ENCODE results near the gene CNTNAP2. TPM values are rescaled to one million over a fixed set of nuclear protein-coding genes. Genes with fewer than 3 reads are reported as not detected.

The CNTNAP2 gene
- total and polyA plus RNA-seq, 8 donors, result 0.94 to 42.5 (median 38.6) TPM

- TF ChIP-seq, protein P1, sequence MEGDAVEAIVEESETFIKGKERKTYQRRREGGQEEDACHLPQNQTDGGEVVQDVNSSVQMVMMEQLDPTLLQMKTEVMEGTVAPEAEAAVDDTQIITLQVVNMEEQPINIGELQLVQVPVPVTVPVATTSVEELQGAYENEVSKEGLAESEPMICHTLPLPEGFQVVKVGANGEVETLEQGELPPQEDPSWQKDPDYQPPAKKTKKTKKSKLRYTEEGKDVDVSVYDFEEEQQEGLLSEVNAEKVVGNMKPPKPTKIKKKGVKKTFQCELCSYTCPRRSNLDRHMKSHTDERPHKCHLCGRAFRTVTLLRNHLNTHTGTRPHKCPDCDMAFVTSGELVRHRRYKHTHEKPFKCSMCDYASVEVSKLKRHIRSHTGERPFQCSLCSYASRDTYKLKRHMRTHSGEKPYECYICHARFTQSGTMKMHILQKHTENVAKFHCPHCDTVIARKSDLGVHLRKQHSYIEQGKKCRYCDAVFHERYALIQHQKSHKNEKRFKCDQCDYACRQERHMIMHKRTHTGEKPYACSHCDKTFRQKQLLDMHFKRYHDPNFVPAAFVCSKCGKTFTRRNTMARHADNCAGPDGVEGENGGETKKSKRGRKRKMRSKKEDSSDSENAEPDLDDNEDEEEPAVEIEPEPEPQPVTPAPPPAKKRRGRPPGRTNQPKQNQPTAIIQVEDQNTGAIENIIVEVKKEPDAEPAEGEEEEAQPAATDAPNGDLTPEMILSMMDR (IDR thresholded peaks at IDR 0.05), result no peak
- Histone ChIP-seq H3K36me3 (no peaks in the 10 kb centered on the region), H3K4me1 (no peaks in the 10 kb centered on the region), H3K27ac (no peak overlapping the region), H3K9me3 (peaks cover 0 to 13% of the 10 kb centered on the region in 2 donors), H3K4me3 (no peak overlapping the region), H3K27me3 (no peaks in the 10 kb centered on the region)
- intact Hi-C loops (cut with DNase I), result no loop called here
- DNase-seq, result no peak
- ATAC-seq, result no peak
Measured at GRCh38 chr7:146670532-146670931, 553.9 kb downstream of the CNTNAP2 start.

DNA sequence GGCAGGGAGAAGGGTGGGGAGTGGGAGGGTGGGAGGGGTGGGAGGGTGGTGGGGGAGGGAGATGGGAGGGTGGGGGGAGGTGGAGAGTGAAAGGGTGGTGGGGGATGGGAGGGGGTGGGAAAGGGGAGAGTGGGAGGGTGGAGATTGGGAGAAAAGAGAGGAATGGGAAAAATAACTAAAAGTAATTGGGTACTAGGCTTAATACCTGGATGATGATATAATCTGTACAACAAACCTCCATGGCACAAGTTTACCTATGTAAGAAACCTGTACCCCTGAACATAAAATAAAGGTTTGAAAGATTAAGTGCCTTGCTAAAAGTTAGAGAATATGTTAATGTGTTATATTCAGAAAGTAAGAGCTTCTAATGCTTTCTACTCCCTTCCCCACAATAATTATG is 564.9 kb downstream of the CNTNAP2 start:
- Histone ChIP-seq H3K36me3 (no peaks in the 10 kb centered on the region), H3K27ac (no peak overlapping the region), H3K27me3 (no peaks in the 10 kb centered on the region), H3K9me3 (no peaks in the 10 kb centered on the region), H3K4me1 (no peaks in the 10 kb centered on the region), H3K4me3 (no peak overlapping the region)
- TF ChIP-seq, protein P1 (IDR thresholded peaks at IDR 0.05), result no peak
- intact Hi-C loops (cut with DNase I), result no loop called here
- ATAC-seq, result no peak
- DNase-seq, result no peak

DNA sequence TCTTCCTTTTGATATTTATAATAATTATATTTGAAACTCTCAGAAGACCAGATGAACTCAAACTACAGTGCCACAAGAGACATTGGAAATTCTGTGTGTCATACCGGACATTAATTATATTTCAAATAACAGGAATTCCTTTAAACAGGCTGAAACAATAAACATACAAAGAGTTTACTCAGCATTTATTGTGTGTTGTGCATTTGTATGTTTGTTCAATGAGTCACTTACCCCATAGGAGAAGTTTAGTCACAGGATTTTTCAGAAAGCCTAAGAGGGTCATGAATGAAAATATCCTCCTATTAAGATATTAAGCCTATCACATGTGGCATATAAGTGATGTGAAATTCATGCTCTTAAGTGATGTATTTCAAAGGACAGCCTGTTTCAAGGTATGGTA is 566.8 kb downstream of the CNTNAP2 start:
- Histone ChIP-seq H3K27me3 (no peaks in the 10 kb centered on the region), H3K27ac (no peak overlapping the region), H3K4me1 (no peaks in the 10 kb centered on the region), H3K4me3 (no peak overlapping the region), H3K9me3 (no peaks in the 10 kb centered on the region), H3K36me3 (no peaks in the 10 kb centered on the region)
- DNase-seq (no peak), ATAC-seq (no peak)
- TF ChIP-seq, protein P1 (IDR thresholded peaks at IDR 0.05), result no peak
- intact Hi-C loops (cut with DNase I), result no loop called here

DNA sequence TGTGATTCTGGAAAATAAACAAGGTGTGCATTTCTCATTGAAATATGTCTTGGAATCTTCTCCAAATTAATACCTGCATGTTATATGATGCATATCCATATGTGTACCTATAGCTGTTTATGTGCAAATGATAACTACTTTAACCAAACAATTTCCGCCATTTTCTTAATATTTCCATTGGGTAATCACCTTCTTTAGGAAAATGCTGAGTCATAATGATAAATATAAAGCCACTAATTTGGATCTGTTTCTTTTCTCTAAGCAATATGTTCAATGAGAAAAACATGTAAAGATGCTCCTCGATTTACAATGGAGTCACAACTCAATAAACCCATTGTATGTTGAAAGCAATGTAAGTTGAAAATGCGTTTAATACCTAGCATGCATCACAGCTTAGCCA is 574.4 kb downstream of the CNTNAP2 start:
- ATAC-seq (no peak), DNase-seq (no peak)
- intact Hi-C loops (cut with DNase I), result no loop called here
- Histone ChIP-seq H3K4me1 (no peaks in the 10 kb centered on the region), H3K27ac (no peak overlapping the region), H3K36me3 (no peaks in the 10 kb centered on the region), H3K27me3 (no peaks in the 10 kb centered on the region), H3K9me3 (no peaks in the 10 kb centered on the region), H3K4me3 (no peak overlapping the region)
- TF ChIP-seq, protein P1 (IDR thresholded peaks at IDR 0.05), result no peak

GRCh38 chr7:146698995-146699610 is 582.5 kb downstream of the CNTNAP2 start:
- no peak for DNase-seq
- Histone ChIP-seq H3K4me3 (no peak overlapping the region), H3K27ac (no peak overlapping the region), H3K27me3 (no peaks in the 10 kb centered on the region), H3K9me3 (no peaks in the 10 kb centered on the region), H3K36me3 (no peaks in the 10 kb centered on the region), H3K4me1 (no peaks in the 10 kb centered on the region)
- no peak for ATAC-seq
- intact Hi-C loops (cut with DNase I), result no loop called here
- TF ChIP-seq, protein P1 (IDR thresholded peaks at IDR 0.05), result no peak

Data from left lung (tissue), 10 donors.